ENCODE results near the gene MUSK.
"Not testable (repeated sequence)": the region's sequence is repeated elsewhere in the genome, so short reads cannot be mapped to it uniquely, and the experiment has no call there.

Gene MUSK

GRCh38 chr9:110784309-110784708 lies 115.7 kb downstream of the MUSK start:
- Histone ChIP-seq H3K4me1 (ENCODE audit: control insufficient read depth in 1 of 2, insufficient read depth in 1 of 2, low read depth in 1 of 2, low read length in 1 of 2) (no peaks in the 10 kb centered on the region), H3K9me3 (no peaks in the 10 kb centered on the region), H3K4me3 (ENCODE audit: low read depth in 1 of 2, low read length in 1 of 2) (no peak overlapping the region), H3K27me3 (no peaks in the 10 kb centered on the region), H3K36me3 (no peaks in the 10 kb centered on the region), H3K27ac (no peak overlapping the region)
- TF ChIP-seq, protein P1, sequence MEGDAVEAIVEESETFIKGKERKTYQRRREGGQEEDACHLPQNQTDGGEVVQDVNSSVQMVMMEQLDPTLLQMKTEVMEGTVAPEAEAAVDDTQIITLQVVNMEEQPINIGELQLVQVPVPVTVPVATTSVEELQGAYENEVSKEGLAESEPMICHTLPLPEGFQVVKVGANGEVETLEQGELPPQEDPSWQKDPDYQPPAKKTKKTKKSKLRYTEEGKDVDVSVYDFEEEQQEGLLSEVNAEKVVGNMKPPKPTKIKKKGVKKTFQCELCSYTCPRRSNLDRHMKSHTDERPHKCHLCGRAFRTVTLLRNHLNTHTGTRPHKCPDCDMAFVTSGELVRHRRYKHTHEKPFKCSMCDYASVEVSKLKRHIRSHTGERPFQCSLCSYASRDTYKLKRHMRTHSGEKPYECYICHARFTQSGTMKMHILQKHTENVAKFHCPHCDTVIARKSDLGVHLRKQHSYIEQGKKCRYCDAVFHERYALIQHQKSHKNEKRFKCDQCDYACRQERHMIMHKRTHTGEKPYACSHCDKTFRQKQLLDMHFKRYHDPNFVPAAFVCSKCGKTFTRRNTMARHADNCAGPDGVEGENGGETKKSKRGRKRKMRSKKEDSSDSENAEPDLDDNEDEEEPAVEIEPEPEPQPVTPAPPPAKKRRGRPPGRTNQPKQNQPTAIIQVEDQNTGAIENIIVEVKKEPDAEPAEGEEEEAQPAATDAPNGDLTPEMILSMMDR (IDR thresholded peaks at IDR 0.05) = no peak

- TF ChIP-seq, protein P1 (IDR thresholded peaks at IDR 0.05) = no peak
- H3K27me3 ChIP-seq = no peaks in the 10 kb centered on the region
Measured at GRCh38 chr9:110785166-110785565, 116.6 kb downstream of the MUSK start.

DNA sequence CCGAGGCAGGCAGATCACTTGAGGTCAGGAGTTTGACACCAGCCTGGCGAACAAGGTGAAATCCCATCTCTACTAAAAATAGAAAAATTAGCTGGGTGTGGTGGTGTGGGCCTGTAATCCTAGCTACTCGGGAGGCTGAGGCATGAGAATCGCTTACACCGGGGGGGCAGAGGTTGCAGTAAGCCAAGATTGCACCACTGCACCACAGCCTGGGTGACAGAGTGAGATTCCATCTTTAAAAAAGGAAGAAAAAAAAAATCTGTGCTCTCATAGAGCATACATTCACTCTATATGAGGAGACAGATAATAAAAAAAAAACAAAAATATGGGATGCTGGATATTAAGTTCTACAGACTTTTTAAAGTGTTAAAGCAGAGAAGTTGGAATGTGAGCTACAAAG lies 119.8 kb downstream of the MUSK start:
- H3K36me3 ChIP-seq = not testable (repeated sequence)

More at GRCh38 chr9:110785166-110785565, 116.6 kb downstream of the MUSK start:
- Histone ChIP-seq H3K4me3 (ENCODE audit: low read depth in 1 of 2, low read length in 1 of 2) (no peak overlapping the region), H3K4me1 (ENCODE audit: control insufficient read depth in 1 of 2, insufficient read depth in 1 of 2, low read depth in 1 of 2, low read length in 1 of 2) (no peaks in the 10 kb centered on the region), H3K36me3 (no peaks in the 10 kb centered on the region), H3K9me3 (no peaks in the 10 kb centered on the region), H3K27ac (no peak overlapping the region)

DNA sequence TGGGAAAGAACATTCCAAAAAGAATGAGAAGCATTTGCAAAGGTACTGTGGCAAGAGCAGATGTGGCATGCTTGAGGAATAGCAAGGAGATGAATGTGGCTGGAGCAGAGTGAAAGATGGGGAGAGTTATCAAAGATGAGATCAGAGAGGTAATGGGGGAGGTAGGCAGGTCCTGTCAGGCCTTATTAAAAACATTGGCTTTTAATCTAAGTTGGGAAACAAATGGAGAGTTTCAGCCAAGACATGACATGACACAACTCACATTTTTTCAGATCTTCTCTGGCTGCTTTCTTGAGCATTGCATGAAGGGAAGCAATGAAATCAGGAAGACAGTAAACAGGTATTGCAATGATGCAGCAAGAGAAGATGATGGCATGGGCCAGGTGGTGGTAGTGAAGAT lies 120.3 kb downstream of the MUSK start:
- Histone ChIP-seq H3K27ac (no peak overlapping the region), H3K9me3 (no peaks in the 10 kb centered on the region), H3K4me3 (ENCODE audit: low read depth in 1 of 2, low read length in 1 of 2) (no peak overlapping the region), H3K36me3 (no peaks in the 10 kb centered on the region), H3K4me1 (ENCODE audit: control insufficient read depth in 1 of 2, insufficient read depth in 1 of 2, low read depth in 1 of 2, low read length in 1 of 2) (no peaks in the 10 kb centered on the region), H3K27me3 (no peaks in the 10 kb centered on the region)
- TF ChIP-seq, protein P1 (IDR thresholded peaks at IDR 0.05) = no peak

More for the DNA sequence above, 119.8 kb downstream of the MUSK start:
- not testable (repeated sequence) for H3K27ac ChIP-seq; H3K4me3 ChIP-seq (ENCODE audit: low read depth in 1 of 2, low read length in 1 of 2); H3K27me3 ChIP-seq; H3K9me3 ChIP-seq; H3K4me1 ChIP-seq (ENCODE audit: control insufficient read depth in 1 of 2, insufficient read depth in 1 of 2, low read depth in 1 of 2, low read length in 1 of 2)

- TF ChIP-seq, protein P1 (IDR thresholded peaks at IDR 0.05) = no peak
- Histone ChIP-seq H3K36me3 (no peaks in the 10 kb centered on the region), H3K27ac (no peak overlapping the region), H3K4me3 (ENCODE audit: low read depth in 1 of 2, low read length in 1 of 2) (no peak overlapping the region), H3K27me3 (no peaks in the 10 kb centered on the region), H3K4me1 (ENCODE audit: control insufficient read depth in 1 of 2, insufficient read depth in 1 of 2, low read depth in 1 of 2, low read length in 1 of 2) (no peaks in the 10 kb centered on the region), H3K9me3 (no peaks in the 10 kb centered on the region)
Measured at GRCh38 chr9:110797611-110798010, 129.0 kb downstream of the MUSK start.

DNA sequence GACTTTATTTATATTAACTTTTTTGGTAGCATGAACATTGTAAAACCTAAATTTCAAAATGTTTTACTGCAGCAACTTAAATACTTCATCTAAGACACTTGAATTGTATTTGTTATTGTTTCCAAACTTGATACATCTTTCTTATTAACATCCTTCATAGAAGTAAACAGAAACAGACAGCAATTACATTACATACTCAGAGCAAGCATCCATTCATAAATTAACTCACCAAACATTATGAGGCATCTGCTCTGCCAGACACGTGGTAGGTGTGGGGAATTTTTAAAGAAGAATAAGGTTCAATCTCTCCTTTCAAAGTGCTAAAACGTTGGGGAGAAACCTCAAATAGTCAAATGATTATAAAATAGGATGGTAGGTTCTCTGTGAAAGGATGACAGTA lies 130.8 kb downstream of the MUSK start:
- Histone ChIP-seq H3K9me3 (no peaks in the 10 kb centered on the region), H3K27ac (no peak overlapping the region), H3K27me3 (no peaks in the 10 kb centered on the region), H3K4me1 (ENCODE audit: control insufficient read depth in 1 of 2, insufficient read depth in 1 of 2, low read depth in 1 of 2, low read length in 1 of 2) (no peaks in the 10 kb centered on the region), H3K4me3 (ENCODE audit: low read depth in 1 of 2, low read length in 1 of 2) (no peak overlapping the region), H3K36me3 (no peaks in the 10 kb centered on the region)
- TF ChIP-seq, protein P1 (IDR thresholded peaks at IDR 0.05) = no peak
